Suprapubic skin (tissue), 4 donors: ENCODE data around the gene VTI1A. TPM values are rescaled to one million over a fixed set of nuclear protein-coding genes. Genes with fewer than 3 reads are reported as not detected.

Experiments used
- DNase-seq, 2 donors: peaks; one replicate each; pipeline ENCODE4 v3.0.0-alpha.2; 2019; ENCODE audit warnings: low spot score in 2 of 2
- H3K27ac ChIP-seq: fragments of 200-600 bp; sonication (generic); one replicate; pipeline ENCODE4 v1.5.1; 2019
- H3K27me3 ChIP-seq: fragments of 200-600 bp; sonication (generic); one replicate; pipeline ENCODE4 v1.5.1; 2019
- H3K36me3 ChIP-seq: fragments of 200-600 bp; sonication (generic); one replicate; pipeline ENCODE4 v1.5.1; 2019
- H3K4me1 ChIP-seq: fragments of 200-600 bp; sonication (generic); one replicate; pipeline ENCODE4 v1.5.1; 2019
- H3K4me3 ChIP-seq: fragments of 200-600 bp; sonication (generic); one replicate; pipeline ENCODE4 v1.5.1; 2019; ENCODE audit warnings: mild to moderate bottlenecking
- H3K9me3 ChIP-seq: fragments of 200-600 bp; sonication (generic); one replicate; pipeline ENCODE4 v1.5.1; 2019
- EP300 ChIP-seq: sonication (generic); formaldehyde crosslinking; IDR thresholded peaks from one replicate; pipeline ENCODE4 v1.6.1; 2017; ENCODE audit warnings: antibody characterized with exemption
- POLR2A ChIP-seq, 2 donors: fragments of 450-650 bp; IDR thresholded peaks; one replicate each; pipeline ENCODE4 v1.6.1; 2017; ENCODE audit warnings: antibody characterized with exemption in 2 of 2, mild to moderate bottlenecking in 2 of 2, moderate library complexity in 2 of 2
- POLR2AphosphoS5 ChIP-seq, 3 donors: sonication (generic); formaldehyde crosslinking; IDR thresholded peaks; one replicate each; pipeline ENCODE4 v1.6.1; 2017; ENCODE audit warnings: antibody characterized with exemption in 3 of 3
- WGBS: methylation state at CpG from one replicate; pipeline ENCODE4 v1.1.5; 2018; 5-methylcytosine and 5-hydroxymethylcytosine counted together
- total RNA-seq, 4 donors: library from RNA; depleted of rRNA; stranded (reverse); fragments of >200 nt; gene quantifications; one replicate each; pipeline ENCODE4 v1.1.0, GENCODE V29; 2016
- TF ChIP-seq, protein P1 (sequence below), 2 donors: fragments of 200-600 bp in 1 of 2; fragments of 450-650 bp in 1 of 2; sonication (generic) in 1 of 2; IDR thresholded peaks; one replicate each; pipeline ENCODE4 v1.5.1; 2016 to 2019; ENCODE audit warnings: antibody characterized with exemption in 2 of 2, mild to moderate bottlenecking in 1 of 2, moderate library complexity in 1 of 2

VTI1A gene
- total RNA-seq, 4 donors from 2014 or later, result 43.0 to 81.0 (median 49.2) TPM

DNA sequence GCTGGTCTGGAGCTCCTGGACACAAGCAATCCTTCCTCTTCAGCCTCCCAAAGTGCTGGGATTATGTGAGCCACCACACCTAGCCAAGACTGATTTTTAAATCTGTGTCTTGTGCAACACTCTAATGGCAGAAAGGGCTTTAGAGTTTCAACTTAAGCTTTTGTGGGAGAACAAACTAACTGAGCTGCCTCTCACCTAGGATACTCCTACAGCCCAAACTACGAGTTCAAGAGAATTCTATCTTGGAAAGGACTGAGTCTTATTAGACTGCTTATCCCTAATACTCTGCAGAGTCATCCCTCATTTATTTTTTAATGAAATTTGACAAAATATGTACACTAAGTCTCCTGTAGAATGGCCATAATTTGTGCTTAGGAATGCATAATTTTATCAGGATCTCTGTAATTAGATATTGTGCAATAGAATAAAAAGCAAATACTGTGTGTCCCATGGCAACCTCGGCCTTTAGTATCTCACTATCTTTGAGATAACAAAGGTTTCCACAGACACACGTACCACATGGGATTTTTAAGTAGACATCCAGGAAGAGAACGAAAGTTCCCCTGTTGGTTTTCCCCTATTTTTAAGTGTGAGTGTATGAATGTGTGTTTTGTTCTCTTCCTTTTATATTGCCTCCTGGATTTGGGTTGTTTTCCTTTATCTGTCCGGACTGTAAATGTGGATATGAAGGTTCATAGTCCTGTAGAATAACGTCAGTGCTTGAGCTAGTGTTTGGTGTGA is 303.6 kb downstream of the VTI1A start:
- Histone ChIP-seq H3K27me3 (no peaks in the 10 kb centered on the region), H3K9me3 (no peaks in the 10 kb centered on the region), H3K4me3 (no peak overlapping the region), H3K36me3 (no peaks in the 10 kb centered on the region), H3K4me1 (peaks cover 4% of the 10 kb centered on the region), H3K27ac (no peak overlapping the region)
- no peak for DNase-seq
- TF ChIP-seq EP300, result no peak
- no peak for TF ChIP-seq POLR2AphosphoS5 (IDR thresholded peaks at IDR 0.05)
- no peak for TF ChIP-seq POLR2A (IDR thresholded peaks at IDR 0.05)
- TF ChIP-seq, protein P1, sequence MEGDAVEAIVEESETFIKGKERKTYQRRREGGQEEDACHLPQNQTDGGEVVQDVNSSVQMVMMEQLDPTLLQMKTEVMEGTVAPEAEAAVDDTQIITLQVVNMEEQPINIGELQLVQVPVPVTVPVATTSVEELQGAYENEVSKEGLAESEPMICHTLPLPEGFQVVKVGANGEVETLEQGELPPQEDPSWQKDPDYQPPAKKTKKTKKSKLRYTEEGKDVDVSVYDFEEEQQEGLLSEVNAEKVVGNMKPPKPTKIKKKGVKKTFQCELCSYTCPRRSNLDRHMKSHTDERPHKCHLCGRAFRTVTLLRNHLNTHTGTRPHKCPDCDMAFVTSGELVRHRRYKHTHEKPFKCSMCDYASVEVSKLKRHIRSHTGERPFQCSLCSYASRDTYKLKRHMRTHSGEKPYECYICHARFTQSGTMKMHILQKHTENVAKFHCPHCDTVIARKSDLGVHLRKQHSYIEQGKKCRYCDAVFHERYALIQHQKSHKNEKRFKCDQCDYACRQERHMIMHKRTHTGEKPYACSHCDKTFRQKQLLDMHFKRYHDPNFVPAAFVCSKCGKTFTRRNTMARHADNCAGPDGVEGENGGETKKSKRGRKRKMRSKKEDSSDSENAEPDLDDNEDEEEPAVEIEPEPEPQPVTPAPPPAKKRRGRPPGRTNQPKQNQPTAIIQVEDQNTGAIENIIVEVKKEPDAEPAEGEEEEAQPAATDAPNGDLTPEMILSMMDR (IDR thresholded peaks at IDR 0.05), result no peak
- 77% methylated on average over 6 of the region's 6 CpGs for WGBS

- no peaks in the 10 kb centered on the region for H3K9me3 ChIP-seq
- H3K4me1 ChIP-seq, result peaks cover 13% of the 10 kb centered on the region
- DNase-seq, result no peak
- no peak for TF ChIP-seq POLR2A (IDR thresholded peaks at IDR 0.05)
- TF ChIP-seq POLR2AphosphoS5 (IDR thresholded peaks at IDR 0.05), result no peak
- TF ChIP-seq, protein P1 (IDR thresholded peaks at IDR 0.05), result no peak
- TF ChIP-seq EP300, result no peak
- no peaks in the 10 kb centered on the region for H3K36me3 ChIP-seq
- H3K27me3 ChIP-seq, result no peaks in the 10 kb centered on the region
- 98% methylated on average over 3 of the region's 3 CpGs for WGBS
- no peak overlapping the region for H3K27ac ChIP-seq
- H3K4me3 ChIP-seq, result no peak overlapping the region
Observed at GRCh38 chr10:112751651-112752050, 304.6 kb downstream of the VTI1A start.

DNA sequence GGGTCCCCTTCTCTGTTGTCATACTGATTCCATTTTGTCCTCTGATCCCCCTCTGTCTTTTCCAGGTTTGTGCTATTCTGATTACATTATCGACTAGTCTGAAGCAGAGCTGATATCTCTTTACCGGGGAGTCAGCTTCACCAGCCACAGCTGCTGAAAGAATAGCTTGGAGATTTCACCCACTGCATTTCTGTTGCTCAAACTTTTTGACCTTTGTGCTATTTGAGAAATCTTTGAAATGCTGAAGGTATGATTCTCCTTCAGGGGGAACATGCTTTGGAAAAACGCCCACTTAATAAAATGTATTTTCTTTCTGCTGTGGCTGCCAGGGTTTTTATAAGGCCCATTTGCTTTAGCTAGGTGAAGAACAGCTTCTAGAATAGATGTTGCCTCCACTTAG is 305.3 kb downstream of the VTI1A start:
- Histone ChIP-seq H3K9me3 (no peaks in the 10 kb centered on the region), H3K27me3 (no peaks in the 10 kb centered on the region), H3K27ac (no peak overlapping the region), H3K4me3 (no peak overlapping the region), H3K4me1 (peaks cover 14% of the 10 kb centered on the region), H3K36me3 (no peaks in the 10 kb centered on the region)
- TF ChIP-seq, protein P1 (IDR thresholded peaks at IDR 0.05), result no peak
- no peak for TF ChIP-seq EP300
- TF ChIP-seq POLR2A (IDR thresholded peaks at IDR 0.05), result no peak
- TF ChIP-seq POLR2AphosphoS5 (IDR thresholded peaks at IDR 0.05), result no peak
- no peak for DNase-seq
- WGBS, result 89% methylated on average over 3 of the region's 3 CpGs

GRCh38 chr10:112753961-112754411 is 307.0 kb downstream of the VTI1A start:
- H3K4me3 ChIP-seq, result no peak overlapping the region
- H3K27ac ChIP-seq, result no peak overlapping the region
- H3K9me3 ChIP-seq, result no peaks in the 10 kb centered on the region
- H3K36me3 ChIP-seq, result no peaks in the 10 kb centered on the region
- WGBS, result 50% methylated on average over 10 of the region's 10 CpGs
- H3K27me3 ChIP-seq, result no peaks in the 10 kb centered on the region
- DNase-seq, result no peak
- peaks cover 14% of the 10 kb centered on the region for H3K4me1 ChIP-seq
- TF ChIP-seq EP300, result no peak
- TF ChIP-seq, protein P1 (IDR thresholded peaks at IDR 0.05), result no peak
- no peak for TF ChIP-seq POLR2A (IDR thresholded peaks at IDR 0.05)
- no peak for TF ChIP-seq POLR2AphosphoS5 (IDR thresholded peaks at IDR 0.05)

DNA sequence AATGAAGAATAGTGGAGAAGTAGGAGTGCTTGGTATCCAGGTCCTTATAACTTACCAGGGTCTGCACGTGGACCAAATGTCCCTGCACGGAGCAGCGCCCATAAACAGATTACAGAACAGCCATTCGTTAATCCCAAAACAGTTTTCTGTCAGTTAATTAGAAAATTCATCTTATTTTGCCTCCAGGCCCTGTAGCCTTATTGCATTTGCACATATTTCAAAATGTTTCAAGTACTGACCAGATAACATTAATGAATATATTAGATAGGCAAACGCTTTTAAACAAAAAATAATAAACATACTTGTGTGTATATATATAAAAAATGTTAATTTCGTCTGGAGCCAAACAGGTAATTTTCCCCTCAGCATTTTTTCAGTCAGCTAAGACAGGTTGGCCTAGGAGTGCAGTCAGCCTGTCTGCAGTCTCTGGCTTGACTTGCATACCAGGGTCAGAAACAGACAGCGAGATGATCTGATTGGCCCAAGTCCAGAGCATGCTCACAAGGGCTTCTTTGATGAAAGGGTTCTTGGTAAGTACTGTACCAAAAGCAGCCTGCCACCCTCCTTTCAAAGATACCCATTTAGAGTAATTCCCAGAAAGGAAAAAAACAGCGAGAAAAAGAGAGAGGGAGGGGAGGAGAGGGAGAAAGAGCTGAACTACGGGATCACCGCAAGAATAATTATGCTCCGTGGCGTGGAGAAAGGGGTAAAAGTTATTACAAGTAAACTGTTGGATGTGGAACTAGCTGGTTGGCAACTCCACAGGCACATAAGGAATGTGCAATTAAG is 308.6 kb downstream of the VTI1A start:
- WGBS, result 52% methylated on average over 12 of the region's 12 CpGs
- DNase-seq, result no peak
- Histone ChIP-seq H3K9me3 (no peaks in the 10 kb centered on the region), H3K36me3 (no peaks in the 10 kb centered on the region), H3K4me3 (no peak overlapping the region), H3K4me1 (peaks cover 14% of the 10 kb centered on the region), H3K27ac (no peak overlapping the region), H3K27me3 (no peaks in the 10 kb centered on the region)
- TF ChIP-seq, protein P1 (IDR thresholded peaks at IDR 0.05), result no peak
- TF ChIP-seq POLR2A (IDR thresholded peaks at IDR 0.05) (no peak), POLR2AphosphoS5 (IDR thresholded peaks at IDR 0.05) (no peak), EP300 (no peak)
